Stimulated activated CD8-positive, alpha-beta memory T cell treated with anti-CD3 and anti-CD28 coated beads, Interleukin-15, amount 100 ng/mL, for 48 hours (primary cell): ENCODE results near the gene SIK3.

Experiments
- DNase-seq, 2 donors: peaks; one replicate each; pipeline ENCODE4 v3.0.0-alpha.2; 2020; ENCODE audit warnings: low read depth in 2 of 2

The SIK3 gene

GRCh38 chr11:116797816-116798215 lies 300.4 kb downstream of the SIK3 start:
- no peak for DNase-seq

- no peak for DNase-seq
Observed at GRCh38 chr11:116796548-116796947, 301.7 kb downstream of the SIK3 start.

- DNase-seq = no peak
Observed at GRCh38 chr11:116794851-116795250, 303.4 kb downstream of the SIK3 start.

GRCh38 chr11:116793772-116794097 lies 304.5 kb downstream of the SIK3 start:
- no peak for DNase-seq
